ENCODE data around the gene SERTAD2. TPM values are rescaled to one million over a fixed set of nuclear protein-coding genes. Genes with fewer than 3 reads are reported as not detected.

Gene SERTAD2
- total RNA-seq, 2 experiments from 2014 or later, result 31.2 to 33.9 TPM

GRCh38 chr2:64631771-64632170 is 21.9 kb downstream of the SERTAD2 start:
- no peaks in the 10 kb centered on the region for H3K9me3 Mint-ChIP-seq
- H3K4me3 Mint-ChIP-seq, result no peak overlapping the region
- ChIA-PET POLR2A (interaction anchor here (0.8 kb wide), 1 partner anchor 24 kb away, joined by 3 read pairs; no protein-coding TSS in a partner anchor), CTCF (interaction anchor here (5.2 kb wide), 1 partner anchor 14 kb away, joined by 26 read pairs; no protein-coding TSS in a partner anchor)
- no peaks in the 10 kb centered on the region for H3K27me3 Mint-ChIP-seq
- no peak overlapping the region for H3K27ac Mint-ChIP-seq
- H3K4me1 Mint-ChIP-seq (ENCODE audit: low read depth), result peaks cover 16% of the 10 kb centered on the region
- H3K36me3 Mint-ChIP-seq (ENCODE audit: low read depth), result peaks cover 33% of the 10 kb centered on the region
- no peak for TF ChIP-seq CTCF (IDR thresholded peaks at IDR 0.05)
- DNase-seq (no peak), ATAC-seq (no peak)
- intact Hi-C loops (cut with micrococcal nuclease), result no loop called here

- no peaks in the 10 kb centered on the region for H3K9me3 Mint-ChIP-seq
- peaks cover 6% of the 10 kb centered on the region for H3K4me1 Mint-ChIP-seq (ENCODE audit: low read depth)
- ChIA-PET POLR2A (interaction anchor here (0.8 kb wide), 1 partner anchor 23 kb away, joined by 3 read pairs; no protein-coding TSS in a partner anchor), CTCF (interaction anchor here (5.2 kb wide), 1 partner anchor 15 kb away, joined by 26 read pairs; no protein-coding TSS in a partner anchor)
- peaks cover 23% of the 10 kb centered on the region for H3K36me3 Mint-ChIP-seq (ENCODE audit: low read depth)
- TF ChIP-seq CTCF (IDR thresholded peaks at IDR 0.05), result no peak
- ATAC-seq, result no peak
- H3K27ac Mint-ChIP-seq, result no peak overlapping the region
- H3K4me3 Mint-ChIP-seq, result no peak overlapping the region
- intact Hi-C loops (cut with micrococcal nuclease), result no loop called here
- H3K27me3 Mint-ChIP-seq, result no peaks in the 10 kb centered on the region
- DNase-seq, result no peak
Observed at GRCh38 chr2:64630752-64631151, 23.0 kb downstream of the SERTAD2 start.

GRCh38 chr2:64629875-64630274 is 23.8 kb downstream of the SERTAD2 start:
- no peaks in the 10 kb centered on the region for H3K27me3 Mint-ChIP-seq
- H3K9me3 Mint-ChIP-seq, result no peaks in the 10 kb centered on the region

GRCh38 chr2:64629329-64629781 is 24.4 kb downstream of the SERTAD2 start:
- H3K27ac Mint-ChIP-seq, result no peak overlapping the region

More at GRCh38 chr2:64629875-64630274, 23.8 kb downstream of the SERTAD2 start:
- ATAC-seq, result no peak
- ChIA-PET POLR2A (interaction anchor here (0.6 to 1.0 kb wide), 2 partner anchors 15 to 510 kb away, joined by 3 read pairs; no protein-coding TSS in a partner anchor), CTCF (interaction anchor here (0.7 to 1.6 kb wide), 3 partner anchors 17 to 243 kb away, joined by 3 to 5 read pairs (median 3); no protein-coding TSS in a partner anchor)
- TF ChIP-seq CTCF (IDR thresholded peaks at IDR 0.05), result no peak
- Mint-ChIP-seq H3K27ac (no peak overlapping the region), H3K4me1 (ENCODE audit: low read depth) (peaks cover 2% of the 10 kb centered on the region), H3K36me3 (ENCODE audit: low read depth) (peaks cover 19% of the 10 kb centered on the region), H3K4me3 (no peak overlapping the region)
- intact Hi-C loops (cut with micrococcal nuclease), result no loop called here
- no peak for DNase-seq

More at GRCh38 chr2:64629329-64629781, 24.4 kb downstream of the SERTAD2 start:
- Mint-ChIP-seq H3K4me1 (ENCODE audit: low read depth) (peaks cover 2% of the 10 kb centered on the region), H3K4me3 (no peak overlapping the region), H3K9me3 (no peaks in the 10 kb centered on the region), H3K36me3 (ENCODE audit: low read depth) (peaks cover 14% of the 10 kb centered on the region), H3K27me3 (no peaks in the 10 kb centered on the region)
- TF ChIP-seq CTCF (IDR thresholded peaks at IDR 0.05), result no peak
- ATAC-seq (no peak), DNase-seq (no peak)
- intact Hi-C loops (cut with micrococcal nuclease), result no loop called here
- ChIA-PET CTCF (interaction anchor here (0.7 to 2.0 kb wide), 4 partner anchors 17 to 244 kb away, joined by 3 to 5 read pairs (median 4); no protein-coding TSS in a partner anchor), POLR2A (interaction anchor here (0.6 to 1.0 kb wide), 2 partner anchors 15 to 510 kb away, joined by 3 read pairs; no protein-coding TSS in a partner anchor)
